HCT116 (cell line): ENCODE data around the gene NELFB. TPM values are rescaled to one million over a fixed set of nuclear protein-coding genes. Genes with fewer than 3 reads are reported as not detected.

Experiments
- ATAC-seq: fragments of 200-7000 bp; cut with Tn5 transposase; 2 replicates; pipeline ENCODE4 v1.9.1; 2020; ENCODE audit warnings: mild to moderate bottlenecking, moderate library complexity
- BruUV-seq: library from RNA; stranded (reverse); fragments of 400-500 nt; replicated peaks from 2 replicates; lab custom pipeline; 2021; lab: Mats Ljungman, UMichigan
- CTCF ChIA-PET: fragments of 300-600 bp; sonication (Branson Sonifier 250); formaldehyde crosslinking; loops from one replicate; lab custom pipeline; 2021; ENCODE audit warnings: antibody characterized with exemption; lab: Charles Lee
- POLR2A ChIA-PET: fragments of 300-600, 350-600 bp; sonication (Branson Sonifier 250); formaldehyde crosslinking; loops from one replicate; lab custom pipeline; 2021; ENCODE audit warnings: antibody characterized with exemption; lab: Charles Lee
- RAD21 ChIA-PET, 2 experiments: fragments of 300-600 bp; sonication (Branson Sonifier 250); formaldehyde crosslinking; loops; one replicate each; lab custom pipeline; 2023; ENCODE audit warnings: low total read pairs in 2 of 2; ENCODE audit not compliant: uncharacterized antibody in 2 of 2, unreplicated experiment in 2 of 2, low non-redundant PET in 1 of 2; lab: Charles Lee
- DNase-seq: peaks from one replicate; pipeline ENCODE4 v3.0.0-alpha.2; 2010; ENCODE audit warnings: low read depth, low spot score
- H2AFZ ChIP-seq: fragments of 200-600 bp; shearing (Covaris generic), sonication (generic); 2 replicates; pipeline ENCODE4 v1.6.1; 2017; ENCODE audit warnings: low read depth, mixed run types, mixed read lengths, antibody characterized with exemption, low read length; ENCODE audit not compliant: poor library complexity, severe bottlenecking
- H3K27ac ChIP-seq: 2 replicates; pipeline ENCODE4 v1.5.1; 2012; ENCODE audit warnings: low read depth, low read length
- H3K27me3 ChIP-seq: fragments of 200-600 bp; sonication (generic); 2 replicates; pipeline ENCODE4 v1.6.1; 2016; ENCODE audit warnings: mixed run types, low read length, mixed read lengths; ENCODE audit not compliant: insufficient read depth
- H3K36me3 ChIP-seq, 2 experiments: fragments of 200-500 bp in 1 of 2; fragments of 200-600 bp in 1 of 2; sonication (Bioruptor generic) in 1 of 2; sonication (generic) in 1 of 2; 2 replicates each; pipeline versions ENCODE4 v1.5.1 to v1.6.1; 2014 to 2016; ENCODE audit warnings: low read length in 2 of 2, inconsistent platforms in 1 of 2, mixed read lengths in 1 of 2, mixed run types in 1 of 2; ENCODE audit not compliant: insufficient read depth in 2 of 2, control insufficient read depth in 1 of 2
- H3K4me1 ChIP-seq, 2 experiments: fragments of 200-600 bp in 1 of 2; sonication (generic) in 1 of 2; 2 replicates each; pipeline versions ENCODE4 v1.5.1 to v1.6.1; 2012 to 2017; ENCODE audit warnings: low read length in 2 of 2, inconsistent platforms in 1 of 2, mild to moderate bottlenecking in 1 of 2, mixed read lengths in 1 of 2, mixed run types in 1 of 2, moderate library complexity in 1 of 2; ENCODE audit not compliant: insufficient read depth in 2 of 2, control insufficient read depth in 1 of 2
- H3K4me2 ChIP-seq: fragments of 200-600 bp; sonication (generic); 2 replicates; pipeline ENCODE4 v1.6.1; 2017; ENCODE audit warnings: mixed run types, low read length, mixed read lengths
- H3K4me3 ChIP-seq, 2 experiments: fragments of 200-600 bp in 1 of 2; sonication (generic) in 1 of 2; replicated peaks in 1 of 2; 2 replicates each; pipeline ENCODE4 v1.5.1; 2011 to 2016; ENCODE audit warnings: low read length in 2 of 2, control low read depth in 1 of 2, low read depth in 1 of 2, mild to moderate bottlenecking in 1 of 2, mixed read lengths in 1 of 2, mixed run types in 1 of 2
- H3K79me2 ChIP-seq: fragments of 200-600 bp; sonication (generic); 2 replicates; pipeline ENCODE4 v1.6.1; 2017; ENCODE audit warnings: mild to moderate bottlenecking, mixed run types, low read length, moderate library complexity, mixed read lengths; ENCODE audit not compliant: insufficient read depth
- H3K9ac ChIP-seq: fragments of 200-600 bp; sonication (generic); 2 replicates; pipeline ENCODE4 v1.6.1; 2016; ENCODE audit warnings: low read length, mixed read lengths
- H3K9me2 ChIP-seq: fragments of 200-600 bp; sonication (generic), shearing (Covaris generic); 2 replicates; pipeline ENCODE4 v1.6.1; 2017; ENCODE audit warnings: mixed run types, mild to moderate bottlenecking, moderate library complexity; ENCODE audit not compliant: insufficient read depth
- H3K9me3 ChIP-seq, 2 experiments: fragments of 200-500 bp in 1 of 2; fragments of 200-600 bp in 1 of 2; sonication (Bioruptor generic) in 1 of 2; sonication (generic) in 1 of 2; 2 replicates each; pipeline ENCODE4 v1.6.1; 2014 to 2017; ENCODE audit warnings: low read length in 2 of 2, mixed read lengths in 2 of 2, inconsistent platforms in 1 of 2, low read depth in 1 of 2, mild to moderate bottlenecking in 1 of 2, mixed run types in 1 of 2, moderate library complexity in 1 of 2; ENCODE audit not compliant: control insufficient read depth in 1 of 2, insufficient read depth in 1 of 2
- H4K20me1 ChIP-seq: fragments of 200-600 bp; sonication (generic), shearing (Covaris generic); 2 replicates; pipeline ENCODE4 v1.6.1; 2017; ENCODE audit warnings: mixed run types, mild to moderate bottlenecking, moderate library complexity; ENCODE audit not compliant: insufficient read depth
- CBX3 ChIP-seq: IDR thresholded peaks from 2 replicates; pipeline ENCODE4 v1.6.1; 2012; ENCODE audit warnings: low read depth
- EGR1 ChIP-seq: IDR thresholded peaks from 2 replicates; pipeline ENCODE4 v1.6.1; 2012; ENCODE audit warnings: low read depth
- ELF1 ChIP-seq: IDR thresholded peaks from 2 replicates; pipeline ENCODE4 v1.6.1; 2012; ENCODE audit warnings: low read depth, borderline replicate concordance
- EZH2phosphoT487 ChIP-seq: fragments of 200-600 bp; IDR thresholded peaks from 2 replicates; pipeline ENCODE4 v1.6.1; 2018; ENCODE audit warnings: antibody characterized with exemption, borderline replicate concordance
- FOSL1 ChIP-seq: IDR thresholded peaks from 2 replicates; pipeline ENCODE4 v1.6.1; 2012; ENCODE audit warnings: low read depth
- JUND ChIP-seq: IDR thresholded peaks from 2 replicates; pipeline ENCODE4 v1.6.1; 2012
- POLR2A ChIP-seq: IDR thresholded peaks from 2 replicates; pipeline ENCODE4 v1.7.0; 2011; ENCODE audit warnings: borderline replicate concordance; ENCODE audit not compliant: insufficient read depth, insufficient read length; ENCODE audit errors: extremely low read depth
- POLR2AphosphoS5 ChIP-seq: IDR thresholded peaks from 2 replicates; pipeline ENCODE4 v1.6.1; 2011; ENCODE audit warnings: mild to moderate bottlenecking, low read depth, low read length, moderate library complexity
- SIN3A ChIP-seq: IDR thresholded peaks from 2 replicates; pipeline ENCODE4 v1.6.1; 2012; ENCODE audit warnings: low read depth
- SP1 ChIP-seq: IDR thresholded peaks from 2 replicates; pipeline ENCODE4 v1.6.1; 2012; ENCODE audit warnings: low read depth
- SRF ChIP-seq: IDR thresholded peaks from 2 replicates; pipeline ENCODE4 v1.6.1; 2012; ENCODE audit warnings: low read depth
- TCF7L2 ChIP-seq: IDR thresholded peaks from 2 replicates; pipeline ENCODE4 v1.7.0; 2011; ENCODE audit warnings: borderline replicate concordance, inconsistent platforms; ENCODE audit not compliant: insufficient read depth, insufficient read length; ENCODE audit errors: extremely low read depth
- YY1 ChIP-seq: IDR thresholded peaks from 2 replicates; pipeline ENCODE4 v1.6.1; 2011; ENCODE audit warnings: low read length, low read depth, moderate library complexity, mild to moderate bottlenecking; ENCODE audit not compliant: insufficient replicate concordance; ENCODE audit errors: extremely low read depth
- ZFX ChIP-seq: fragments of 450-650 bp; IDR thresholded peaks from 2 replicates; pipeline ENCODE4 v1.6.1; 2017
- intact Hi-C: fragments of 100-400 bp; cut with micrococcal nuclease; formaldehyde crosslinking; loops from 2 replicates; pipeline ENCODE4 v1.10.0; 2022
- total RNA-seq: library from RNA; stranded (reverse); gene quantifications from one replicate; pipeline ENCODE4 v1.2.1, GENCODE V29; 2021; ENCODE audit not compliant: unreplicated experiment
- TF ChIP-seq, protein P1 (sequence below): IDR thresholded peaks from 2 replicates; pipeline ENCODE4 v1.6.1; 2012
- TF ChIP-seq, protein P2 (sequence below): IDR thresholded peaks from 2 replicates; pipeline ENCODE4 v1.6.1; 2012
- TF ChIP-seq, protein P3 (sequence below): IDR thresholded peaks from 2 replicates; pipeline ENCODE4 v1.6.1; 2012; ENCODE audit warnings: low read depth
- TF ChIP-seq, protein P4 (sequence below), 3 experiments: fragments of 200-600 bp in 1 of 3; sonication (generic) in 1 of 3; IDR thresholded peaks in 2 of 3; conservative IDR thresholded peaks in 1 of 3; 2 replicates each; pipeline ENCODE4 v1.5.1; 2012 to 2017; ENCODE audit warnings: low read depth in 2 of 3, low read length in 2 of 3, antibody characterized with exemption in 1 of 3, borderline replicate concordance in 1 of 3, control low read depth in 1 of 3, mild to moderate bottlenecking in 1 of 3, mixed read lengths in 1 of 3, mixed run types in 1 of 3, moderate library complexity in 1 of 3; ENCODE audit not compliant: insufficient read depth in 1 of 3

Gene NELFB
- total RNA-seq, 1 experiment from 2014 or later, result 86.4 TPM

DNA sequence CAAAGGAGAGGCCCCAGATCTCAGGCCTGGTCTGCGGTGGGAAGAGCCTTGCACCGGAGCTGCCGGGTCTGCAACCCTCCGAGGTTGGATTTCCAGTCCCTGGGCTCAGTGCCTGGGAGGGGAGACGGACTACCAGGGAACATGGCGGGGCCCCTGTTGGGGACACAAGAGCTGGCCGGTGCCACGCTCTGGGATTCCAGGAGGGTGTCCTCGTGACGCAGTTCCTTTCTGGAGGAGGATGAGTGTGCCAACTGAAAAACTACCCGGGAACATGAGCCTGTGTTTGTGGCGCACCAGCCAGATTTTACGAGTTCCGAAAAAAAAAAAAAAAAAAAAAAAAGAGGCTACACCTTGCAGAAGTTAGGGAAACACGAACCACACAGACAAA is 38.0 kb downstream of the NELFB start:
- no peak for ATAC-seq
- Histone ChIP-seq H3K4me3 (no peak overlapping the region), H3K4me2 (no peak overlapping the region)
- TF ChIP-seq SP1, result no peak
- no peak for TF ChIP-seq POLR2AphosphoS5
- TF ChIP-seq ELF1, result no peak
- TF ChIP-seq, protein P1, sequence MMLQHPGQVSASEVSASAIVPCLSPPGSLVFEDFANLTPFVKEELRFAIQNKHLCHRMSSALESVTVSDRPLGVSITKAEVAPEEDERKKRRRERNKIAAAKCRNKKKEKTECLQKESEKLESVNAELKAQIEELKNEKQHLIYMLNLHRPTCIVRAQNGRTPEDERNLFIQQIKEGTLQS, result no peak
- TF ChIP-seq, protein P2, sequence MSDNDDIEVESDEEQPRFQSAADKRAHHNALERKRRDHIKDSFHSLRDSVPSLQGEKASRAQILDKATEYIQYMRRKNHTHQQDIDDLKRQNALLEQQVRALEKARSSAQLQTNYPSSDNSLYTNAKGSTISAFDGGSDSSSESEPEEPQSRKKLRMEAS, result no peak
- no peak for TF ChIP-seq JUND
- no peak for TF ChIP-seq CBX3
- TF ChIP-seq SRF, result no peak
- no peak for TF ChIP-seq POLR2A
- TF ChIP-seq EGR1, result no peak
- TF ChIP-seq EZH2phosphoT487, result no peak
- TF ChIP-seq YY1, result no peak
- TF ChIP-seq, protein P3, sequence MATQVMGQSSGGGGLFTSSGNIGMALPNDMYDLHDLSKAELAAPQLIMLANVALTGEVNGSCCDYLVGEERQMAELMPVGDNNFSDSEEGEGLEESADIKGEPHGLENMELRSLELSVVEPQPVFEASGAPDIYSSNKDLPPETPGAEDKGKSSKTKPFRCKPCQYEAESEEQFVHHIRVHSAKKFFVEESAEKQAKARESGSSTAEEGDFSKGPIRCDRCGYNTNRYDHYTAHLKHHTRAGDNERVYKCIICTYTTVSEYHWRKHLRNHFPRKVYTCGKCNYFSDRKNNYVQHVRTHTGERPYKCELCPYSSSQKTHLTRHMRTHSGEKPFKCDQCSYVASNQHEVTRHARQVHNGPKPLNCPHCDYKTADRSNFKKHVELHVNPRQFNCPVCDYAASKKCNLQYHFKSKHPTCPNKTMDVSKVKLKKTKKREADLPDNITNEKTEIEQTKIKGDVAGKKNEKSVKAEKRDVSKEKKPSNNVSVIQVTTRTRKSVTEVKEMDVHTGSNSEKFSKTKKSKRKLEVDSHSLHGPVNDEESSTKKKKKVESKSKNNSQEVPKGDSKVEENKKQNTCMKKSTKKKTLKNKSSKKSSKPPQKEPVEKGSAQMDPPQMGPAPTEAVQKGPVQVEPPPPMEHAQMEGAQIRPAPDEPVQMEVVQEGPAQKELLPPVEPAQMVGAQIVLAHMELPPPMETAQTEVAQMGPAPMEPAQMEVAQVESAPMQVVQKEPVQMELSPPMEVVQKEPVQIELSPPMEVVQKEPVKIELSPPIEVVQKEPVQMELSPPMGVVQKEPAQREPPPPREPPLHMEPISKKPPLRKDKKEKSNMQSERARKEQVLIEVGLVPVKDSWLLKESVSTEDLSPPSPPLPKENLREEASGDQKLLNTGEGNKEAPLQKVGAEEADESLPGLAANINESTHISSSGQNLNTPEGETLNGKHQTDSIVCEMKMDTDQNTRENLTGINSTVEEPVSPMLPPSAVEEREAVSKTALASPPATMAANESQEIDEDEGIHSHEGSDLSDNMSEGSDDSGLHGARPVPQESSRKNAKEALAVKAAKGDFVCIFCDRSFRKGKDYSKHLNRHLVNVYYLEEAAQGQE, result no peak
- TF ChIP-seq ZFX, result no peak
- TF ChIP-seq, protein P4, sequence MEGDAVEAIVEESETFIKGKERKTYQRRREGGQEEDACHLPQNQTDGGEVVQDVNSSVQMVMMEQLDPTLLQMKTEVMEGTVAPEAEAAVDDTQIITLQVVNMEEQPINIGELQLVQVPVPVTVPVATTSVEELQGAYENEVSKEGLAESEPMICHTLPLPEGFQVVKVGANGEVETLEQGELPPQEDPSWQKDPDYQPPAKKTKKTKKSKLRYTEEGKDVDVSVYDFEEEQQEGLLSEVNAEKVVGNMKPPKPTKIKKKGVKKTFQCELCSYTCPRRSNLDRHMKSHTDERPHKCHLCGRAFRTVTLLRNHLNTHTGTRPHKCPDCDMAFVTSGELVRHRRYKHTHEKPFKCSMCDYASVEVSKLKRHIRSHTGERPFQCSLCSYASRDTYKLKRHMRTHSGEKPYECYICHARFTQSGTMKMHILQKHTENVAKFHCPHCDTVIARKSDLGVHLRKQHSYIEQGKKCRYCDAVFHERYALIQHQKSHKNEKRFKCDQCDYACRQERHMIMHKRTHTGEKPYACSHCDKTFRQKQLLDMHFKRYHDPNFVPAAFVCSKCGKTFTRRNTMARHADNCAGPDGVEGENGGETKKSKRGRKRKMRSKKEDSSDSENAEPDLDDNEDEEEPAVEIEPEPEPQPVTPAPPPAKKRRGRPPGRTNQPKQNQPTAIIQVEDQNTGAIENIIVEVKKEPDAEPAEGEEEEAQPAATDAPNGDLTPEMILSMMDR (IDR thresholded peaks at IDR 0.05 in 2 of 3, conservative IDR thresholded peaks at IDR 0.05 in 1 of 3; ENCODE audit: borderline replicate concordance in 1 of 3, insufficient read depth in 1 of 3, low read depth in 2 of 3, low read length in 2 of 3), result no peak
- no peak for TF ChIP-seq SIN3A
- no peak for TF ChIP-seq TCF7L2
- no peak for TF ChIP-seq FOSL1
- TF ChIP-seq, all 23 proteins: peak for 0
- H3K36me3 ChIP-seq, result no peaks in the 10 kb centered on the region
- ChIA-PET RAD21 (no interaction called here), POLR2A (no interaction called here), CTCF (no interaction called here)
- H3K79me2 ChIP-seq, result no peaks in the 10 kb centered on the region
- intact Hi-C loops, result loop anchor here (5.0 kb wide), 1 partner anchor 129 kb away; the partner anchor contains the start of genes EXD3 and NOXA1
- no TSS peak for BruUV-seq
- peaks cover 22 to 45% of the 10 kb centered on the region in 2 experiments for H3K4me1 ChIP-seq
- no peaks in the 10 kb centered on the region for H3K9me2 ChIP-seq
- no peak overlapping the region for H3K9ac ChIP-seq
- DNase-seq, result no peak
- H4K20me1 ChIP-seq, result no peaks in the 10 kb centered on the region
- no peak overlapping the region for H3K27ac ChIP-seq
- H3K27me3 ChIP-seq, result no peaks in the 10 kb centered on the region
- no peaks in the 10 kb centered on the region for H3K9me3 ChIP-seq
- H2AFZ ChIP-seq, result no peak overlapping the region
